GM21786 (cell line): ENCODE results near the gene WDR5.

ENCODE experiments used
- ATAC-seq: cut with Tn5 transposase; IDR thresholded peaks from one replicate; pipeline ENCODE4 v1.9.1; 2021; ENCODE audit not compliant: unreplicated experiment

Gene WDR5

DNA sequence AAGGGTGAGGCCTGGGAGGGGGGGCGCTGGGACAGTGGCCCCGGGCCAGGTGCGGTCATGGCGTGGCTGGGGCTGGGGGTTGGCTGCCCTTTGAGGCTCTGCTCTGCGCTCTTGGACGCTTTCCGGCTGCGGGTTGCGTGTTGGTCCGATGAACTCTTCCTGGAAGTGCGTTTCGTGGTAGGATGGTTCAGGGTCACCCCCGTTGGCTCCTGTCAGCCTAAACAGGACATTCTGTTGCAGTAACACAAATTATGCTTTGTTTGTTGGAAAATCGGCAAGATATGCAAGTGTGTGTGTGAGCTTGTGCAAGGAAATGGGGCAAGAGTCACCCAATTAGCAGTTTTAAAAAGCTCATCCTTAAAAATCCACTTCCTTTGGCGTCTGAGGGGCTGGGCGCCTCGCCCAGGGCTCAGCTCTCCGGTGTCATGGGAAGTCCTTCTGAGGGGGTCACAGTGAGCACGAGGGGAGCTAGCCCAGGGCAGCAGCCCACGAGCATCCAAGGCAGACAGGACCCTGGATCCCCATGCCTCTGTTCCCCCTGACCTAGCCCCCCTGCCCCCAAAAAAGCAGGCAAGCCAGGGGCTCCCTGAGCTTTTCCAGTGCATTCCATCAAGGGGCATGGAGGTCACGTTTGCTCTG is 50.7 kb downstream of the WDR5 start:
- no peak for ATAC-seq

DNA sequence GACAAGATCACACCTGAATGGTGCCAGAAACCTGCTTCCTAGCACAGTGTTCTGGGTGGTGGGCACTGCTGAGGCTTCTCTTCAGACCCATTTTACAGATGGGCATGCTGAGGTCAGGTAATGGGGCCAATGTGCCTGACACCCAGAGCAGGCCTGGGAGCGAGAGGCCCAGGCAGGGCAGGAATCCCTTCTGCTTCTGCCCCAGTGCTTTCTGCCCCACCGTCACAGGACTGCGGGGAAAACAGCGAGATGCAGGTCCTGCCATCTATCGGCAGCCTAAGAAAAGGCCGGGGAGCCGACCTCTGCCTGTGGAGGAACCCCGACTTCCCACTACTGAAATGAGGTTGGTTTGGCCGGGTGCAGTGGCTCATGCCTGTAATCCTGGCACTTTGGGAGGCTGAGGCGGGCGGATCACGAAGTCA is 51.2 kb downstream of the WDR5 start:
- ATAC-seq: no peak

DNA sequence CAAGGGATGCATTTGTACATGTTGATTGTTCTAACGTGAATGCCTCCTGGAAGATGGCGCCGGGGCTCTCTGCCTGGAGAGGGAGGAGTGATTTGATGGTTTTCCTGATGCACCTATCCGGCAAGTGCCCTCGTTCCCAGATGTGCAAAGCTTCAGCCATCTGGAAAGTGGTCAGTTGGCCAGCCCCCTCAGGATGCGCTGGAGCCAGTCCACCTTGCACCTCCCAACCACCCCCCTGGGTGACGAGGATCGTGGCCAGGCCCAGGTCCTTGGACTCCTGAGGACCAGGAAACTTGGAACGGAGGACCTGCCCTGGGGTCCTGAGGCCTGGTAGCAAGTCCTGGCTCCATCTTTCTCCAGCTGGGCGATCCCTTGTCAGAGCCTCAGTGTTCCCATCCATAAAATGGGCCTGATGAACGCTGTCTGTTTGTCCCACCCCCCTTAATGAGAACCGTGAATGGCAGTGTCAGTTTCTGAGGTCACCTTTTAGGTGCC is 52.1 kb downstream of the WDR5 start:
- no peak for ATAC-seq

DNA sequence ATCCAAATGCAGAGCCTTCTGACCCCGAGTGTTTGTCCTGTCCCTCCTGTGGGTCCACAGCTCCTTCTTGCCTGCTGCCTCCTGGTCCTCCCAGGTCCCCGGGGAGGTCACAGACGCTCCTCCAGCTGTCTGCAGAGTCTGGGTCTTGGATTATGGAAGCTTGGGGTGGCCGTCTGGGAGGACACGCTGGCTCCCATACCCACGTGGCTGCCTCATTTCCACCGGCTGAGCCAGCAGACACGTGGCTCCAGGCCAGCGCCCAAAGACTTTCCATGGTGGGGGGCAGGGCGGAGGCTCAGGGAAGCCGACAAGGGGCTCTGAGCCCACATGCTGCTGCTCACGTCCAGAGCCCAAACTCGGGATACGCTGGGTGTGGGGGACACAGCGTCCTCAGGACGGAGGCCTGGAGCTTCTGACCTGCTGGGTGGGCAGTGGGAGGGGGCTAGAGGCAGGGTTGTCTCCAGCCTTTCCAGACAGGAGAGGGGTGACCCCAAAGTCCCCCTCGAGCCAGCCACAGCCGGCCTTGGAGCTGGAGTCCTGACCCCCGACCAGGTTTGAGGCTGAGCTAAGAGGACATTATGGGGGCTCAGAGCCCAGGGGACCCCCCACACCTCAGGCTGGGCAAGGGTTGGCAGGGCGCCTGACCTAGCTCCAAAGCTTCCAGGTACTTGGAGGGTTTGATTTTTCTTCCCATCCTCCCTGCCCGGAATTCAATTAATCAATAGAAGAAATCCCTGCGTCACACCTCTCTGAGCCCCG is 52.7 kb downstream of the WDR5 start:
- no peak for ATAC-seq

DNA sequence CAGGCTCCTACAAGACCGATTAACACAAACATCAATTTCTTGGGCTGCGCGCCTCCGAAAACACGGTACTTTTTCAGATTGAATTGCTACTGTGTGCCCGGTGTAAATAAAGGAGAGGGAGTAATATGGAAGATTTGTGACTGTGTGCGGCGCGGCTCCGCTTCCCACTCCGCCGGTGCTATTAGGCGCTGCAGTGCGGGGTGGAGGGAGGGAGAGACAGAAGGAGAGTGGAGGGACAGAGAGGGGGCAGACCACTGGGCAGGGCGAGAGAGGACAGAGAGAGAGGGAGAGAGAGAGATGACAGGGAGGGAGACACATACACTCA is 53.2 kb downstream of the WDR5 start:
- no peak for ATAC-seq

DNA sequence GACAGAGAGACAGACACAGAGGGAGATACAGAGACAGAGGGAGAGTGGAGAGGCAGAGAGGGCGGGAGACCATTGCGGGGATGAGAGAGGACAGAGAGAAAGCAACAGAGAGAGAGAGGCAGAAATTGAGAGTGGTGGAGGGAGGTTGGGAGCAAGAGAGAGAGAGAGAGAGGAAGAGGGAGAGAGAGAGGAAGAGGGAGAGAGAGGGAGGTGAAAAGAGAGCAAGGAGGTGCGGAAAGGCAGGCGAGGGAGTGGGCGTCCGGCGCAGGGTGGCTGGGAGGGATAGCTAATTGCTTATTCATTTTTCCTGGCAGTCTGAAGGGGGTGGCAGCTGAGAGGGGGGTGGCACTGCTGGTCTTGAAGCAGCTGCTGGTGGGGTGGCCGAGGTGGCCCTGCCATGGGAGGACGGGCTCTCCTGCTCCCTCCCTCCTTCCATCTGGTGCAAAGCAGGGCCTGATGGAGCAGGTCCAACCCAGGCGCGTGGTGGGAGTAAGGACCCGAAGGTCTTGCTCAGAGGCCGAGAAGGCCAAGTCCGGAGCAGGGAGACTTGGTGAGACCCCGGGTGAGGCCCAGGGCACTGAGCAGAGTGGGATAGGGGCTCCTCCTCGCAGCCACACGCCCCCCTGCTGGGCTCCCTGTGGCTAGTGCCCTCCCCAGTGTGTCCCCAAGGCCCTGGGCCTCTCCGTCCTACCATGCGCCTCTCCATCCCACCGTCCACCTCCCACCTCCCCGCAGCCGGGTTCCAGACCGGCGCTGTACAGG is 53.8 kb downstream of the WDR5 start:
- no peak for ATAC-seq

DNA sequence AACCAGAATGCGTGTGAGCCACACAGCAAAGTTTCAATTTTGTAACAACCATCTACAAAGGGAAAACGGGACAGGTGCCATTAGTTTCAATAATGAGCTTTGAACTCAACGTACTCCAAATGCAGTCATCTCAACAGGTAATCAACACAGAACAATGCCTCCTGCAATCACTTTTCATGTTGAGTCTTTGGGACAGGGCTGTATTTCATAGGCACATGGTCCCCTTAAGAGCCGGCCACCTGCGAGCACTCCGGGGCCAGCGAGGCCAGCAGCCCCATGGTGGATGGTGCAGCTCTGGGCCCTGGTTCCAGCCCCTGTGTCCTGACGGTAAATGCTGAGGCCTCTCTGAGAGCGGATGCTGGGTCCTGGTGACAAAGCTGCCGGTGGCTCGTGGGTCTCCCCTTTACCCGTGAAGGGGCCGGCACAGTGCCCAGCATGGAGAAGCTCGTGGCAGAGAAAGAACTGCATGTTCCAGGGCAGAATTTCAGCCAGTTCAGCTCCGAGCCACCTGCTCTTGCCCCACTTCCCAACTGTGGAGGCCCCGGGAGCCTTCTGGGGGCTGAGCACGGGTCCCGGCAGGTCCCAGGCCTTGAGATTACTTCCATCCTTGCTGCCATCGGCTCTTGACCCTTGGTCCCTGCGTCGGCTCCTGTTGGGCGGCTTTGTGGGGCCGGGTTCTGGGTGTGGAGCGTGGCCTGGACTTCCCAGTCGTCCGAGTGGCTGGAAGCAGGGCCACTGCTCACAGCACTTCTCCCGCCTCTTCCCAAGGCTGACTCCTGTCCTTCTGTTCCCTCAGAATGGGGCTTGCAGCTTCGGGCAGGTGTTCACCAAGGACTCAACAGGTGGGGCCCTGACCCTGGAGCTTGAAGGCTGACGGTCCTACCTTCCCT is 54.6 kb downstream of the WDR5 start:
- no peak for ATAC-seq

DNA sequence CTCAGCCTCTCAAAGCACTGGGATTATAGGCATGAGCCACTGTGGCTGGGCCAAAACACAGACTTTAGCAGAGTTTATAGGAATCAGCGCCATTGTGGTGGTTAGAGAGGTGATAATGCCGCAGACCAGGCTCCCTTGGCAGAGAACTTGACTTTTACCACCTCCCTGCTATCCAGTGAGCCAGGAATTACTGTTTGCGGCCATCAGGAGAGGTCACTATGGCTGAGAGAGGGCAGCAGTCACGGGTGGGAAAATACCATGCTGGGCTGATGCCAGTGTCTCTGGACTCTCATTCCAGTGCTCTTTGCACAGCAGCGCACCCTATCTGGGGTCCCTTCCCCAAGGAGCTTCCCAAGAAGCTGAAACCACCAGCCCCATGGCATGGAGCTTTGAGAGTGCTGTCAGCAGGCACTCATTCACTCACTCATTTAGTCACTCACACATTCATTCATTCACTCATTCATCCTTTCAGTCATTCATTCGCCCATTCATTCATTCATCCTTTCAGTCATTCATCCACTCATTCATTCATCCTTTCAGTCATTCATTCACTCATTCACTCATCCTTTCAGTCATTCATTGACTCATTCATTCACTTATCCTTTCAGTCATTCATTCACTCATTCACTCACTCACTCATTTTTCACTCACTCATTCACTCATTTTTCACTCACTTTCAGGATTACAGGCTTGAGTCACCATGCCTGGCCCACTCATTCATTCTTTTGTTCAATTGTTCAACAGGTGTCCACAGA is 55.8 kb downstream of the WDR5 start:
- ATAC-seq: no peak

DNA sequence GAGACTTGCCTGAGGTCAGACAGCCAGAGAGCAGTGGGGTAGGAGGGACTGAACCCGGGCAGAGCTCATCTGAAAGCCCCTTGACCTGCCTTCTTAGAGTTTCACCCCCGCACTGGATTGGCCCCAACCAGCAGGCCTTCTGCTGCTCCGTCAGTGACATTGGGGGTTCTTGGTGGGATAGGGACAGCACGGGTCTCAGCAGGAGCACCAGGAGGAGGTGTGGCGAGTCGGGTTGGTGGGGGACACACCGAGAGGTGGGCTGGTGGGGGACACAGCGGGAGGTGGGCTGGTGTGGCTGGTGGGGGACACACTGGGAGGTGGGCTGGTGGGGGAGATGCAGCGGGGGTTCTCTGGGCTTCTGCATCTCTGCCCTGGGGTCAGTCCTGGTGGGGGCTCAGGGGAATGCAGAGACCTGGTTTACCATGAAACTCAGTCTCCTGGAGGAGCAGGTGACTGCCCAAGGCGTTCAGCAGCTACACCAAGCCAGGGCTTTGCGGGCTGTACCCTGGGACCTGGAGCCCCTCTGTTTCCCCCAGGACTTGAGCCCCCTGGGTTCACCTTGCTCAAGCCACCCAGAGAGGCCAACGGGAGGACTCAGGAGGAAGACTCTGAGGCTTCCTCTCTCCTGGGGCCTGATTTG is 56.5 kb downstream of the WDR5 start:
- no peak for ATAC-seq

DNA sequence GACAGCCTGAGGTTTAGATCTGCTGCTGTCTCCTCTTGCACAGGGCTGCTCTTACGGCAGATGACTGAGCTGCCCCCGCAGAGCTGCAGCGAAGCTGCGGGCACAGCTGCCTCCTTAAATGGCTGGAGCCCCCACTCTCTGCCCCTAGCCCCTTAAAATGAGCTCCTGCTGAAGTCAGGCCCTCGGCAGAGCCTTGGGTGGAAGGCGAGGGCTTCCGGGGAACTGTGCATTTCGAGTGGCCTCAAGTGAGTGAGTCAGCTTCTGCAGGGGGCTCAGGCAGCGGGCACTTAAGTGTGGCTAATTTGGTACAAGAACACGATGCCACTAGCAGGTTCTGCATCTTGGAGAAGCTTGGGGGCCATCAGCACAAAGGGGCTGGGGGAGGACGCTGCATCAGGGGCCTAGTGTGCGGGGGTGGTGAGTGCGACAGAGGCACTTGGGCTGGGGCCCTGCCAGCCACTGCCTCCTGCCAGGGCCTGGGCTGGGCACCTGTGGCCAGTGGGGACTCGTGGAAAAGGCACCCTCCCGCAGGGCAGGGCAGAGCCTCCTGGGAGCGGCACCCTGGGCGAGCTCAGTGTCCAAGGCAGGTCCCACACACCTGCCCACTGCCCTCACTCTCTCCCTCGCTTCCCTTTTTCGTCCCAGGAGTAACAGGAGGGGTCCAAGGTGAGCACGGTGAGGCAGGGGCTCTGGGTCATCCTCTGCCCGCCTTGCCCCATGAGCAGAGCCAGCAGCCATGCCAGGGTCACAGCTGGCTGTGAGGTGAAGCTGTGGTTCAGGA is 57.3 kb downstream of the WDR5 start:
- ATAC-seq: no peak

DNA sequence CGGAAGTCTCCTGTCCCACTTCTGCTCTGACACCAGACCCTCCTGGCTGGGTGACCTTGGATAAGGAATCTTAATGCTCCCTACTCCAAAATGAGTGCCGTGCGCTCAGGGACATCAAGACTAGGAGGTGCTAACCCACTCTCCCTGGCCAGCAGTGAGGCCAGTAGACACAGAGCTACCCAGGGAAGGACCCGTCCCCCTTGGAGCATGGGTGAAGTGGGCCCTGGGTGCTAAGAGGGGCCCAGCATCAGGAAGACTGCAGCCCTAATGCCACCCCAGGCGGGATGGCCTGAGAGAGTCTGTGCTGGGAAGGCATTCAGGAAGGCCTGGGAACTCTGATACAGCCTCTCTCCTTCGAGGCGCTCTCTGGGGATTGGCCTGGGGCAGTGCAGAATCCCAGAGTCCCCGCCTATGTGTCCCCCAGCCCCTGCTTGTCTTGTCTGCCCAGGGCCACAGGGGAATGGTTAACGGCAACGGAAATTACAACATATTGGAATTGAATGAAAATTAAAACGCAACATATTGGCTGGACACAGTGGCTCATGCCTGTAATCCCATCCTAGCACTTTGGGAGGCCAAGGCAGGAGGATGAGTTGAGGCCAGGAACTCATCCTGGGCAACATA is 58.1 kb downstream of the WDR5 start:
- ATAC-seq: no peak

DNA sequence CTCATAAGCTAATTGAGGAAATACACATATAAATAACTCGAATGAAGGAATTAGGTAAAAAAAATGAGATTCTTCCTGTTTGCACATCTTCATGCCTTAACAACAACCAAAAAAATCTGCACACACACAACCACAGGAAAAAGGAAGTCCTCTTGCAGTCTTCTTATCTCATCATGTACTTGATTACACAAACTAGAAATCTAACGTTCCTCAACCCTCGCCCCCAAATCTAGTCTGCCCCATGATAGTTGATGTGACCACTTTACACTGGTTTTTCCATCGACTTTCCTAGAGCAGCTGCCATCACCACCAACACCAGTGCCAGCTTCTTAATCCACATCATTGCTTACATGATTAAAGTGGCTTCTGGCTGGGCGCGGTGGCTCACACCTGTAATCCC is 59.7 kb downstream of the WDR5 start:
- no peak for ATAC-seq

DNA sequence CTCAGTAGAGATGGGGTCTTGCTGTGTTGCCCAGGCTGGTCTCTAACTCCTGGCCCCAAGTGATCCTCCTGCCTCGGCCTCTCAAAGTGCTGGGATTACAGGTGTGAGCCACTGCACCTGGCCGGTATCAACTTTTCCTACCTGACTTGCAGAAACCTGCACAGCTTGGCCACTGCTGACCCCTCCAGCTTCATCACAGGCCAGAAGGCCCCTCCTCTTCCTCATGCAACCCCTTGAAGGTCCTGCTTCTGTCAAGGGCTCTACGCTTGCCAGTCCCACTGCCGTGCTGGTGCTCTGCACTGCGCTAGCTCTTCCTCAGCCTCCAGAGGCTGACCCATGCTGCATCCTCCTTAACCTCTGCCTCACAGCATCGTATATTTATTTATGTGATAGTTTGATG is 61.0 kb downstream of the WDR5 start:
- ATAC-seq: no peak

DNA sequence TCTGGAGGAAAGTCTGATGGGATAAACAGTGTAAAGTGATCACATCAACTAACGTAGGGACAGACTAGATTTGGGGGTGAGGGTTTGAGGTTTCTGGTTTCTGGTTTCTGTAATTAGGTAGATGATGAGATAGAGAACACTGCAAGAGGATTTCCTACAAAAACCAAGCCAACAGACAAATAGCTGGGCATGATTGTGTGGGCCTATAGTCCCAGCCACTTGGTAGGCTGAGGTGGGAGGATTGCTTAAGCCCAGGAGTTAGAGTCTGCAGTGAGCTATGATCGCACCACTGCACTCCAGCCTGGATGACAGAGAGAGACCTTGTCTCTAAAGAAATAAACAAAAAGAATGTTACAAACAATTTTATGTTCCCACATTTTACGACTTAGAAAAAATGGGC is 62.9 kb downstream of the WDR5 start:
- no peak for ATAC-seq

DNA sequence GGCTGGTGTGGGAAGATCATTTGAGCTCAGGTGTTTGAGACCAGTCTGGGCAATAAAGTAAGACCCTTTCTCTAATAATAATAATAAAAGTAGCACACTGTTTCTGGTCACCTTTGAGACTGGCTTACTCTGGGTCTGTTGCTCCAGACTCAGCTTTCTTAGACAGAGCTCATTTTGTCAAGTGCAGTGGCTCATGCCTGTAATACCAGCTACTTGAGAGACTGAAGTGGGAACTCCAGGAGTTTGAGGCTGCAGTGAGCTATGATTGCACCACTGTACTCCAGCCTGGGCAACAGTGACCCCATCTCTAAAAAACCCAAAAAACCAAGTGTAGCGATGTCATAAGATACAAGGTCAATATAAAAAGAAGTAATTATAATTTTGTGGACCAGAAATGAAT is 64.8 kb downstream of the WDR5 start:
- no peak for ATAC-seq

DNA sequence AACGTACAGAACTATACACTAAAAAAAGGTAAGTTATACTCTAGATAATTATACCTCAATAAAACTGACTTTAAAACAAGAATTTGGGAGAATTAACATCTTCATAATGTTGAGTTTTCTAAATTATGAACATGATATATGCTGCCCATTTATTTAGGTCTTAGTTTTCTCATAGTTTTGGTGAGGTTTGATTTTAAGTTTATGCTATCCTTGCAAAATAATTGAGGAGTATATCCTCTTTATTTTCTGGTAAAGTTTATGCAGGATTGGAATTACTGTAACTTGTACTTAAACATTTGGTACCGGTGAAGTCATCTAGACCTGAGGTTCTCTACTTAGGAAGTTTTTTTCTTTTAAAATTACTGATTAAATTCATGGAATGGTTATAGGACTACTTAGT is 67.3 kb downstream of the WDR5 start:
- no peak for ATAC-seq

DNA sequence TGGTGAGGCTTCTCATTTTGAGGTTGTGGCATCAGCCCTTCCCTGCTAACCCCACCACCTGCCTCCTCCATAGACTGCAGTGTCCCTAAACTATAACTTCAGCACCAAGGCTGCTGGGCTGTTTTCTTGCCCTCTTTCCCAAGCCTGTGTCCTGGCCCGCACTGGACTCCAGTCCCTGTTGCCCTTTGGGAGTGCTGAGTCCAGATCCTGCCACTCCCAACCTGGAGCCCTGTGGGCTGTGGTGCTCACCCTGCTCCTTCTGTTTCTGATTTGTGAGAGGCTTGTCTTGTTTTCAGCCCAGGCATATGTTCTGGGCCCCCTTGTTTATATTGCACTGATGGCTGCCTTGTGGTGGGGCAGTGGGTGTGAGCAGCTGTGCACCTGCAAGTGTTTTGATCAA is 68.2 kb downstream of the WDR5 start:
- no peak for ATAC-seq

DNA sequence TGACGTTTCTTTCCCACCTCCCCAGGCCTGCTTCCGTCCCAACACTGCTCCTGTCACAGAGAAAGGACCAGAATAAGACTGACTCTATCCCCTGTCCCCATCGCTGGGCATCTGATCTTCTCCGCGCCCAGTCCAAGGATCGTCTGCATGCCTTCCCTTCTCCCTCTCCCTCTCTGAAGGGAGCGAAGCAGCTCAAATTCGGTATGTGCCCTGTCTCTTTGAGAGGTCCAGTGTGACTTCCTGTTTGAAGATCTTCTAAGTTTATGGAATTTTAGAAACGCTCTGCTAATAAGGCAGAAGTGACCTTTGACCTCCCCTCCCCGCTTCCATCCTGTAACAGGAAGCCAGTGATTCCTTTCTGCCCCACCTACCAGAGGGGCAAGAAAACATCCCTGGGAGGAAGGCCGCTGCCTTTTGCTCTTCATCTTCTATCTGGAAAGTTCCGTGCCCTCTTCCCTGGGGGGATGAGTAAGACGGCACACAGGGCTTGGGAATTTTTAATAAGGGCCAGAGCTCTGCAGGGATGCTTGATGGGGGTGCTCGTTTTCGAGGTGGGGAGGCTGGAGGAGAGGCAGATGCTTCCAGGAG is 69.2 kb downstream of the WDR5 start:
- ATAC-seq: no peak
